HG02571 (cell line): ENCODE data around the gene CAPZA1.
A peak's percentile ranks its signal among the peaks of the same experiment; 100 is the strongest.

Experiments used
- ATAC-seq: cut with Tn5 transposase; IDR thresholded peaks from one replicate; pipeline ENCODE4 v1.9.1; 2021; ENCODE audit warnings: mild to moderate bottlenecking, moderate library complexity; ENCODE audit not compliant: unreplicated experiment

CAPZA1 gene

DNA sequence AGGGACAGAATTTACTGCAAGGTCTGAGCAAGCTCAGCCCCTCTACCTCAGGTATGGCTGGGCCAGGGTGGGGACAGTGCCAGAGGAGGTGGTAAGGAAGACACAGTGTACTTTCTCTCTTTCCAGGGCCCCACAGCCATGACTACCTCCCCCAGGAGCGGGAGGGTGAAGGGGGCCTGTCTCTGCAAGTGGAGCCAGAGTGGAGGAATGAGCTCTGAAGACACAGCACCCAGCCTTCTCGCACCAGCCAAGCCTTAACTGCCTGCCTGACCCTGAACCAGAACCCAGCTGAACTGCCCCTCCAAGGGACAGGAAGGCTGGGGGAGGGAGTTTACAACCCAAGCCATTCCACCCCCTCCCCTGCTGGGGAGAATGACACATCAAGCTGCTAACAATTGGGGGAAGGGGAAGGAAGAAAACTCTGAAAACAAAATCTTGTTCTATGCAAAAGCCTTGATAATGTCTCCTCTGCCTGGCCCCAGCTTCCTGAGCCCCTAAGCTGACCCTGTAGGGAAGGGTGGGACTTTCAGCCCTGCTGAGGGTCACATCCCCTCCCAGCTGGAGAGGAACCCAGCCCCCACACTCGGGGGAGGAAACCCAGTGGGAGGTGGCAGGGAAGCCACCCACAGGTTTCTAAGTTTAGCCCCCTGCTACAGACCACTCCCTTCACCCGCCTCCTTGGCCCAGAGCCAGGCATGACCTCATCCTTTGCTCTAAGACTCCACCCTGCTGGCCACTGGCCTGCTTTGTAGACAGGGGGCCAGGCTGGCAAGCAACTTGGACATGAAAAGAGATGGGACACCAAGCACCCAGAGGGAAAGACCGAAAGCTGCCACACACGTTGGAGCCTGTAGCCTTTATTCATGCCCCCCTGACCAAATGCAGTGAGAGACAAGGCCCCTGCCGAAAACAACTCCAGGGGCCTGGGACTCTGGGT is 80.9 kb downstream of the CAPZA1 start:
- ATAC-seq = peak; percentile 36

DNA sequence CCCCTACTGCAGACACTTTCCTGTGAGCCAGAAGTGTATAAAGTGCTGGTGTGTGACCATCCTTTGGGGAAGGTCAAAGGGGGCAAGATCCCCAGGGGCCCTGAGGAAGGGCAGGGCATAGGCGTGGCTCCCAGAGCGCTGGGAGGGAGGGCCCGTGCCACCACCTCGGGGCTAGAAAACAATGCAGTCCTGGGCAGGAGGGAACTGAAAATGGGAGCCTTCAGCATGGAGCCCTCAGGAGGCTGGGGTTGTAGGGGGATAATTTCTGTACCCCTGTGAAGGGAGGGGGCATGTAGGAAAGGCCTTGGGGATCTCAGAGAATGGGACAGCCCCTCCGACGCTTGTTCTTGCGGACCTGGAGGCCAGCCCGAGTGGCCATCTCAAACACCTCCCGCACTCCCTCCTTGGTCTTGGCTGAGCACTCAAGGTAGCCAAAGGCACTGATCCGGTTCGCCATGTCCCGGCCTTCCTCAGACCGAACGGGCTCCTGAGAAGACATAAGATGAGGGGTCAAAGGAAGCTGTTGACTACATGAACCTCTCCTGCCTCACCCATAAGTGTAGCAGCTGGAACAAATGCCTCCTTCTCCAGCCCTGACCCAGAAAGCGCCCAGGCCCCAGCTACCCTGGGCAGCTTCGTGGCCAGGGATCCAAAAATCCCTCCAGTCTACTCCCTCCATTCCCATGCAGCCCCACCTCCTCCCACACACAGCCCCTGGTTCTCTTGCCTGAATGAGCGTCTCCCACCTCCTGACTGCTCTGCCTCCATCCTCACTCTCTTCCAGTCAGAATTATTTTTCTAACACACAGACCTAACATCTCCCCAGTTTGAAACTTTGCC is 81.8 kb downstream of the CAPZA1 start:
- no peak for ATAC-seq

DNA sequence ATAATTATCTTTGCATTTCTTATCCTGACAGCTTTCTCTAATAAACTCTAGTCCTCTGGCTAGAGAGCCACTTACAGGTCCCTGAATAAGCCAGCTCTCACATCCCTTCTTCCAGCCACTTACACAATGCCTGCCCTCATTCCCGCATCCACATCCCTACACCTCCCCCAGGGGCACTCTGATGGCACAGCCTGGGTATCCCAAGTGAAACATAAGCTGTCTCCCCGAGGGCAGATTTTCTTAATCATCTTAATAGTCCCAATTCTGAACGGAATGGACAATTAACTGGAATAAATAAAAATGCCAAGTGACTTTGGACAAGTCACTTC is 82.4 kb downstream of the CAPZA1 start:
- no peak for ATAC-seq

GRCh38 chr1:112702420-112703261 is 83.0 kb downstream of the CAPZA1 start:
- ATAC-seq = no peak

DNA sequence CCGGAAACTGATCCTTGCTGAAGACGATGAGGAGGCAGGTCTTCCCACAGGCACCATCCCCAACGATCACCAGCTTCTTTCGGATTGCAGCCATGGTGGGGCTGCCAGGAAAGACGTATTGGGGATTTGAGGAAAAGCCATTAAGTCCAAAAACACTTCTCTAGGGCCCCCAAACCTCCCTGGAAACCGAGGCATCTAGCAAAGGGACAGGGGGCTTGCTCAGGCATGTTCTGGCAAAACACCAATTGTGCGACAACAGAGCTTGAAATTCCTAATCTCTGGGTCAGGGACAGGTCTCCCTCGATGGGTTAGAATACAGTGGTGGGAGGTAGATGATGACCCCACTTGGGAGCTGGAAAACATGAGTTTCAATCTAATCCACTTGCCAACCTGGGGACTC is 84.1 kb downstream of the CAPZA1 start:
- no peak for ATAC-seq

- no peak for ATAC-seq
These were observed 84.8 kb downstream of the CAPZA1 start for GRCh38 chr1:112704391-112704933.

DNA sequence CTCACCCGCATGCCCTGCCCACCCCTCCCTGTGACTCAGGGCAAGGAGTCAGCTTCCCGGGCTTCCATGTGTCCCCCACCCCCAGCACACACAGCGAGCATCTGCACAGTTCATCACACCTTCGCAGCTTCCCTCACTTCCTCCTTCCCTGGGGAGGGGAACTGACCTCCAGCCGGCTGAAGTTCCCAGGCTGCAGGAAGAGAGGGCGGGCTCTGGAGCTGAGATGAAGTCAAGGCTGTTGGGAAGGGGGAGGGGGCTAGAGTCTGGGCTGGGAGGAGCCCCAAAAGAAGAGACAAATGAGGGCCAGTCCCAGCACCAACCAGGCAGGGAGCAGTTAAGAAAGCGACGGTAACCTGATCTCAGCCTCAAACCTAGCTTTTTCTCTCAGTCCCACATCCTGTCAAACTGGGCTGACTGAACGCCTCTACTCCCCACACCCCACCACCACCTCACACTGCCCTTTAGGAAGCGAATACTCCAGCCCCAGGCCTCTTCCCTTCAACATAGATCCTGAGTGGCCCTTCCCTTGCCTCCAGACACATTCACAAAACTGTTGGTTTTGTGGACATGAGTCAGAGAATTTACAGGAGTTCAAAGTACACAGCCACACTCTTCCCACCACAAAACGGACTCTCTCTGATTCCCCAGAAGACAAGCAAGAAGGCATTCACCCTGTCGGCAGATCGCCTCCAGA is 85.4 kb downstream of the CAPZA1 start:
- ATAC-seq = peak; percentile 55

DNA sequence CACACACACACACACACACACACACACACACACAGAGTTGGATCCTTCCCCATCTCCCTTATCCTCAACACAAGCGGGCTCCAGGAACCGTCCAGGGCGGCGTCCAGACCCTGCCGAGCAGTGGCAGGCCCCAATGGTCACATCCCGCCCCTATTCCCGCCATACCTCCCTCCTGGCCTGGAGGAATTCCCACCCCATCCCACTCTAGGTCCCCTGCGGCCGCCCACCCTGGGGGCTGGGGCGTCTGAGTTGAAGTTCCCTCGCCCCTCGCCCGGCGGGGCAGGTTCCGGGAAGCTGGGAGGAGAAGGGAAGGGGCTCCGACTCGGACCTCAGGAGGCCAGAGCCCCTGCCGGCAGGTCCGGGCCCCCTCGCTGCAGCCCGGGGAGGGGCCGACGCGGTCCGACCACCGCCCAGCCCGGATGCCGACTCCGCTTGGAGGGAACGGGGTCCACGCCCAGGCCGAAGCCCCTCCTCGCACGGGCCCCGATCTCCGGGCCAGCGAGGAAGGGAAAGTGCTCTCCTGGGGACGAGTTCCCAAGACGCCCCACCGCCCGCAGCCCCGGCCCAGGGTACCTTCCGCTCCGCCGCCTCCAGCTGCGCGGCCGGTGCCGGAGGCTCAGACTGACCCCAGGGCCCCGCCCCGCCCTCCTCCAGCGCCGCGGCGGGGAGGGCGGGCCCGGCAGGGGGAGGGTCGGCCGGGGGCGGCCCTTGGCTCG is 87.0 kb downstream of the CAPZA1 start, which contains the start of gene RHOC:
Gene RHOC (minus strand): TSS at position 623 of the 716 bp plus-strand sequence. CDS start 3,328 bp downstream, outside the sequence.
- ATAC-seq = peak; percentile 58

DNA sequence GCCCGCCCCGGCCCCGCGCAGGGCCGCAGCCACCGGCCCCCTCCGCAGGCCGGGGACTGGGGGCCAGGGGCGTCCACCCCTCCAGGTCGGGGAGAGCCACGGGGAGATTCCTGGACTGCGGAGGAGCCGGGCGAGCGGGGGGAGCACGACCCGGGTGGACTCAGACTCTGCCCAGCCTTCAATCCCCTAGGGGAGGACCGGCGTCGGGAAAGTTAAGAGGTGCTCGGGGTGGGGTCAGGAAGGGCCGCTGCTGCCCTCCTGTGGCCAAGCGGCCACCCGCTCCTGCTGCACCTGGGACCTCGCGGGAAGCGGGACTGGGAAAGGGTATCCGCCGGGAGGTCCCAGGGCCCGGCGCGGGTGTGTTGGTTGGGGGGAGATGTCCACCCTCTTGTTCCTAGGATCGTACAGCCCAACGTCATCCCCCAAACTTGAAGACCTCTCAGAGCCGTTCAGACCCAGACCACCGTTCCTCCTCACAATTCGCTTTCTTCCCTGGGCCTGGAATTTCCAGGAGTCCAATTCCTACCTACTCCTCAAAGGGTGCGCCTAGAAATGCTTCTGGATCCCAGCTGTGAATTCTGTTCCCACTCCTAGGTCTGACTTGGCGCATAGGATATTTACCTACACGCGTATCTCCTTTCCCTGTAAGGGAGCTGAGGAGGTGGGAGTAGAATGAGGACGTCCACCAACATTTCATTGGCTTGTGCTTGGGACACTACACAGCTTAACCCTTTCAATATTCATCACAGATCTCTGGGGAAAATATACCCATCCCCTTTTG is 87.8 kb downstream of the CAPZA1 start:
- peak; percentile 60 for ATAC-seq

DNA sequence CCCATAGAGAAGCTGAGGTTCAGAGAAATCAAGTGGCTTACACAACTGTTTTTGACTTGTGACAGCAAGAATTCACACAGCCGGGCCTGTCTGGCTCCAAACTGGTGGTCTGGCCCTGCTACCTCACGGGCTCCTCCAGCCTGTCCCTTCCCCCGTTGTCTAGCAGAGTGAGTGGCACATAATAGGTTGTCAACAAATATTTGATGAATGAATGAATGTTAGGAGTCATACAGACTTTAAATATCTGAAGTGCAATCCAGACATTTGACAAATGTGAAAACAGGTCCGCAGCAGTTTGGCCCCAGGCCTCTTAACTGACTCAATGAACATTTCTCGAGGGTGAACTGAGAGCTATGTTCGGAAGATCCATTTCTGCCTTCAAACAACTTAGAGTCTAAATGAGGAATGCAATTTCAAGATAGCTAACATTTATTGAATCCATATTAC is 88.4 kb downstream of the CAPZA1 start:
- ATAC-seq = no peak

- ATAC-seq = no peak
These were observed 88.9 kb downstream of the CAPZA1 start for GRCh38 chr1:112708489-112708888.

DNA sequence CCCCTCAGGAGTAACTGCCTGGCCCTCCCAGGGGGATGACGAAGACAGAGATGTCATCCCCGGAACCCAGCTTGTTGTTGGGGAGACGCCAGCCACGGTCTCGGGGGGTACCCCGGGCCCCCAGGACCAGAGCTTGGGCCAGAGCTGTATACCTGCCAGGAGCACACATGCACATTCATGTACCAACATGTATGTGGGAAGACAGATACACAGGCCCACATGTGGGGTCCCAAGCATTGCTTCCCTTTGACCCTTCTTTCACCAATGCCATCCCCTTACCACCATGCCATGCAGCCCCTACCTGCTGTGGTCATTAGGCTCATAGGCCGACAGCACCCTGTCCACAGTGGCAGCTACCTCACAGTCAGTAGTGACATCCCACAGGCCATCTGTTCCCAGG is 90.5 kb downstream of the CAPZA1 start:
- no peak for ATAC-seq

DNA sequence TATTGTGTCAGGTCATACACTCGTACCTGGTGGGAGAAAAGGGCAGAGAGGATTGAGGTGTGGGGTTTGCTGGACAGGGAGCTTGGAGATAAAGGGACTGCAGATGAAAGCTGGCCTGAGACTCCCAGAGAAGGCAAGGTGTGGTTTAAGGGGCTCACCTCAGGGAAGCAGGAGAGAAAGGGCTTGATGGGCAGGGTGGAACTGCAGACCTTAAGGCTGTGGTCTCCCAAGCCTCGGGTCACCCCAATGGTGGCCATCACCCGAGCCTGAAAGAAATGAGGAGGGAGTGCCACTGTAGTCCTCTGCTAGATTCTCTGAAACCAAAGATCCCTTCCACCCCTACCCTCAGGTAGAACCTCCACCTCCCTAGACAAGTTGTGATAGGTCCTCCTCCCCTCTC is 91.0 kb downstream of the CAPZA1 start:
- no peak for ATAC-seq

GRCh38 chr1:112711041-112711440 is 91.4 kb downstream of the CAPZA1 start:
- no peak for ATAC-seq

DNA sequence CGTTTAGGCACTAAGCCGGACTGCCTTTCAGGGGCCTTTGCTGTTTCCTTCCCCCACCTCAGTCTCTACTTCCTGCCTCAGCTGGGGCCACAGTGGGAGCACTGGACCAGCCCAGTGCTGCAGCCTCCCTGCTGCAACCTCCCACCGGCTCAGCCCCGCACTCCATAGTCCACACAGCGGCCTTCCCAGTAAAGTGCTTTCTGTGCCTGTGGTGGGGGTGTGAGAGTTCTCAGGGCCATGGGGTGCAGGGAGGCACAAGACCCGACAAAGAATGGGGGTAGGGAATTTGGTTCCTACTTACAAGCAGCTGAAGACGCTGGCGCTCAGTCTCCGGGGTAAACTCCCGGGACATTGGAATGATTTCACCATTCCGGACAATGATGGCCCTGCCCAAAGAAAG is 92.0 kb downstream of the CAPZA1 start:
- no peak for ATAC-seq

DNA sequence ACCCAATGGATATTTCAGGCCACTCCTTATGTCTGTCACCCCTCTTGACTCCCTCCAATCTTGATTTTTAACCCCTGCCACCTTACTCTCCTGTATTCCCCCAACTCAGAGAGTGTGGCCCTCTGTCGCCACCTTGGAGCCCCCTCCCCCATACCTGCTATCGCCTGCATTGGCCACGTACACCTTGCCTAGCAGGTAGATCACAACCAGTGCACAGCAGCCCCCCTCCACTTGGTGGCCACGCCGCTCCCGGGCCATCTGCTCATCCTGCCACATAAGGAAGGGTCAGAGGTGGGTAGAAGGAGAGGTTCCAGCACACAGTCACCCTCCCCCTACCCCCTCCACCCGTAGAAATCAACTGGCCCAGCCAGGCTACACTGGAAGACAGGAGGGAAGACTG is 92.6 kb downstream of the CAPZA1 start:
- ATAC-seq = no peak

DNA sequence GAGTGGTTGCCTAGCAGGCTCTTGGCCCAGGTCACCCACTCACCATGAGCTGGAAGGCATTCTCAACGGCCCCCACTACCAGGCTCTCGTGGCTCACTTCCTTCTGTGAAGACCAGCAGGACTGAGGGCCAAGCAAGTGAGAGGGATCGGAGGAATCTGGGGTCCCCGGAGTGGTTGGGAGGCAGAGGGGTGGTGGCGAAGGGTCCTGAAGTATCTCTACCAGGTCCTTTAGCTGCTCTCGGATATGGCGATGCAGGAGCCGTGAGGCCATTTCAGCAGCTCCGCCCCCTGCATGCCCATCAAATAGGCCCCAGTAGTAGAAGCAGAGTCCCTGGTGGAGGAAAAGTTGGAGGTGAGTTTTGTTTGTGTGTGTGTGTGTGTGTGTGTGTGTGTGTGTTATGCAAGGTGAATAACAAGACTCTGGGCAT is 93.1 kb downstream of the CAPZA1 start:
- no peak for ATAC-seq

DNA sequence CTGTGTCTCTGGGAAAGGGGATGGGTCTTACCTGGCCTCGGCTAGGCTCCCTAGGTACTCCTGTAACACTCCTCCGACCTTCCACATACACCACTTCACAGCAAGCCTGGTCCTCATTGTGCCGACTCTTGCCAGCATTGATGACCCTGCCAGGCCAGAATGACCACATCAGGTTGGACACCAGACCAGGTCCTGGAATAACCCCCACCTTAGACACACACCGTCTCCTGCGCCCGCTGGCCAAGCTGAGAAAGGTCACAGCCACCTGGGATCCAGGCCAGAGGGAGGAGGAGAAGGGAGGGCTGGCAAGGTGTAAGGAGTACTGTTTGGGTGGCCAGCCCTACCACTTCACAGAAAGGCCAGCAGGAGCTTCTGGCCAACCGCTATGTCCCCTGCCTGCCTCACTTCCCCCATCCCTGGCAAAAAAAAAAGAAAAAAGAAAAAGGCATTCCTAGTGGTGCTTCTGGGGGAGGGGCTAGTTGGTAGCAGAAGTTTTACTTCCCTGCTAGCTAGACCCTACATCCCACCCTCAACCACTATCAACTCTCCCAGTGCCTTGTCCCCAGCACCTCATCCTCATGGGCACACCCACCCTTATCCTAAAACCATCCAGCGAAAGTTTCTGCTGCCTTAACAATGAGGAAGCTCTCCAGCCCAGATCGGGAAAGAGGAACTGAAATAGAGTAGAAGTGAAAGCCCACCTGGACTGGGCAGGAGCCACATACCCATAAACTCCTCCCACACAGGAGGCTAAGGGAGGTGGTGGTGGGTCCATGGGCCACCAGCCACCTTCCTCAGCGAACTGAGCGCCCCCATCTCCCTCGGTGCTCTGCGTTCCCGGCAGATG is 94.1 kb downstream of the CAPZA1 start:
- no peak for ATAC-seq
